GDM1 (cell line): ENCODE measurements around the gene LRRFIP2.
"Not testable (repeated sequence)": the region's sequence is repeated elsewhere in the genome, so short reads cannot be mapped to it uniquely, and the experiment has no call there.

Source experiments
- DNase-seq: peaks from one replicate; lab custom pipeline; 2025; lab: John Stamatoyannopoulos, UW

The LRRFIP2 gene

DNA sequence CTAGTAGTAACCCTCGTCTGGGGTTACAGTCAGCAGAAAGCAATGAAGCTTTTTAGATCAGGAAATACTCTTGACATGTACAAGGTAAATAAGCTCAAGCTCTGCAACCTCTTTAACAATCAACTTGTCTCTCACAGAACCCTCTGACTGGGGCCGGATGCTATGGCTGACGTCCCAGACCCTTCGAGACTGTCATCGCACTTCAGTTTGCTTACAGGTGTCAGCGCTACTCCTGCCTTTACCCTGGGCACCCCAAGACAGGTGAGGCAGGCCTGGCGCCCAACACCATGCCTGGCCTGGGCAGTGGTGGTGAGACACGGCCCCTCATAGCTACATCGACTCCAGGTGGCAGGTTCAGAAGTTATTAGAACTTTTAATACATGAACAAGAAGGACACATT lies 30.6 kb downstream of the LRRFIP2 start:
- no peak for DNase-seq

DNA sequence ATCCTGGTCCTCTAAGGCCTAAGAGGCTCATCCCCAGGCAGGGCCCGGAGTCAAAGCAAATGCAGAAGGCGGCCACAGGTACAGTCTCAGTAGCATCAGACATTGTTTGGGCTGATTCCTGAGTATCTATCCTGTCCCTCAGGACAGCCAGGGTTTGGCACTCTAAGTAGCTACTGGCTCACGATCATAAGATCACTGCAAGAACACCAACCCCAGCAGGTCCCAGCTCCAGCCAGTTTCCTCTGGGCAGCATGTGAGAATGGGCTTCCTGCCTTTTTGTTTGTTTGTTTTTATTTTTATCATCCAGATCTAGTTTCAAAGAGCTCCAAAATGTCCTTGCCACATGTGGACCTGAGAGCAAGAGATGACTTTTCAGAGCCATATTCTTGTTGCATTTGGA lies 32.7 kb downstream of the LRRFIP2 start:
- no peak for DNase-seq

DNA sequence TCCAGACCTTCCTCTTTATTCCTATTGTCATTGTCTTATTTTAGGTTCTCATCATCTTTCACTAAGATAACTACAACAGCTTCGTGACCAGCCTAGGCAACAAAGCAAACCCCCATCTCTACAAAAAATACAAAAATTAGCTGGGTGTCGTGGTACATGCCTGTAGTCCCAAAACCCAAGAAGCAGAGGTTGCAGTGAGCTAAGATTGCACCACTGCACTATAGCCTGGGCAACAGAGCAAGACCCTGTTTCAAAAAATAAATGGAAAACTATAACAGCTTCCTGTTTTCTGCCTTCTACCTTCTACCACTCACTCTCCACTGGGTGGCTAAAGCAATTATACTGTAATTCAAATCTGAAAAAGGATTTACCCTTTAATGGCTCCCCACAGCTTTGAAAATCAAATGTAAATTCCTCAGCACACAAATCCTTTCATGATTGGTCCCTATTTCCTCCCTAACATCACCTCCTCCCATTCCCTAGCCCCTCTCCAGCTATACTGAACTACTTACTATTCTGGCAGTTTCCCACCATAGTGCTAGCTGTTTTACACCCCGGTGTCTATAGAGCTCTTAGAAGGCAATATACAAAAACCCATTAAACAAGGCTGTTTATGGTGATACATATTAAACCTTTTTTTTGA lies 33.4 kb downstream of the LRRFIP2 start:
- no peak for DNase-seq

DNA sequence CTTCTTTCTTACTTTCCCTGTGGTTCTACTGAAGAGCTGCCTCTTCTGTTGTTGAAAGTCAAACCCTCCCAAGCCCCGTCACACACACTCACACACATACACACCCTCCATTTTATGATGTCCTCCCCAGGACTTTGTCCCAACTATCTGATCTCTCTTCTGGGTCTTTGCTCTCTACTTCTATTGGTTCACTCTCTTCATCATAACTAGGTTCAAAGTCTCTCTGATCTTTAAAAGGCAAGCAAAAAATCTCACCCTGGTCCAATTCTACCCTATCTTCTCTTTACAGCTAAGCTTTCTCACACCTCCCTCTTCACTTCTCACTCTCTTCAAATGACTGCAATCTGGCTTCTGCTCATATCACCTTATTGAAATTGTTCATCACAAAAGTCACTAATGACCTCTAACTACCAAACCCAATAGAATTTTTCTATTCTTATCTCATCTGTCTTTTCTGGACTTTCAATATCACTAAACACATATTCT lies 34.8 kb downstream of the LRRFIP2 start:
- DNase-seq = no peak

DNA sequence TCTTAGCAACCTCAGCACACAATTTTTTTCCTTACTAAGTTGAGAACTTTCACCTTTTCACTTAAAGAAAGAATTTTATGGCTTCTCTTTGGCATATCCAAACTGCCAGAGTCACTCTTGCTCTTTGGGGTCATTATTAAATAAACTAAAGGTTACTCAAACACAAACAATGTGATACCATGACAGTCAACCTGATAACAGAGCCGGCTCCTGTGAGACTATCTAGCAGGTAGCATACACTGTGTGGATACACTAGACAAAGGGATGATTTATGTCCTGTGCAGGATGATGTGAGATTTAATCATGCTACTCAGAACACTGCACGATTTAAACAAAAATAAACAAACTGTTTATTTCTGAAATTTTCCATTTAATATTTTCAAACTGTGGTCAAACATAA lies 35.6 kb downstream of the LRRFIP2 start:
- DNase-seq = no peak

DNA sequence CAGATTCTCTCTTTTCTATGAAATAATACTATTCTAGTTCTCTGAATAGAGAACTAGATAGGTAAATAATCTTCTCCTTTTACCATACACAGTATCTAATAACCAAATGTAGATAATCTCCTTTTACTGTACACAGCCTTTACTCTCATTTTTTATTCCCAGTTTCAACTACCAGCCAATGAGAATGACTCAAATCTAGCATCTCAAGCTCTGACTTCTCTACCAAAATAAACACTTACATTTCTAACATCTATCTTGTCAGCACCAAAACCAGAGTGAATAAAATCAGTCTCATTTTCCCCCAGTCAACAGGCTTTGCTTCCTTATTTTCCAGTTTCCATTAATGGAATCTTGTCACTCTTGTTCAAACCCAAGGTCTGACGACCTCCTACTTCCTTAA lies 36.9 kb downstream of the LRRFIP2 start:
- no peak for DNase-seq

DNA sequence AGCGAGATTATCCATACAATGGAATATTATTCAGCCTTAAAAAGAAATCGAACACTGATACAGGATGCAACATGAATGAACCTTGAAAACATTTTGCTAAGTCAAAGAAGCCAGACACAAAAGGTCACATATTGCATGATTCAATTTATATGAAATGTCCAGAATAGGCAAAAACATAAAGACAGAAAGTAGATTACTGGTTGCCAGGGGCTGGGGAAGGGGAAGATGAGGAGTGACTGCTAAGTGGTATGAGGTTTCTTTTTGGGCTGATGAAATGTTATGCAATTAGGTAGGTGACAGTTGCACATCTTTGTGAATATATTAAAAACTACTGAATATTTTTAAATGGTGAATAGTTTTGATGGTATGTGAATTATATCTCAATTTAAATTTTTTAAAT lies 38.3 kb downstream of the LRRFIP2 start:
- DNase-seq = no peak

DNA sequence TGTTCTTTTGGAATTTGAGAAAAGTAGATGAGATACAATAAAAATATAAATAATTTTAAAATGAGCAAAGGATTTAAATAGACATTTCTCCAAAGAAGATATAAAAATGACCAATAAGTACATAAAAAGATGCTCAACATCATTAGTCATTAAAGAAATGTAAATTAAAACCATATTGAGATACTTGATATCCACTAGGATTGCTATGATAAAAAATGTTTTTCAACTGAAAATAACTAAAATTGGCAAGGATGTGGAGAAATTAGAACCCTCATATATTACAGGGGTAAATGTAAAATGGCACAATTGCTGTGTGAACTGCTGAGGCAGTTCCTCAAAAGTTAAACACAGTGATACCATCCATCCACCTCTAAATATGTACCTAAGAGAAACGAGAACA lies 38.8 kb downstream of the LRRFIP2 start:
- no peak for DNase-seq

DNA sequence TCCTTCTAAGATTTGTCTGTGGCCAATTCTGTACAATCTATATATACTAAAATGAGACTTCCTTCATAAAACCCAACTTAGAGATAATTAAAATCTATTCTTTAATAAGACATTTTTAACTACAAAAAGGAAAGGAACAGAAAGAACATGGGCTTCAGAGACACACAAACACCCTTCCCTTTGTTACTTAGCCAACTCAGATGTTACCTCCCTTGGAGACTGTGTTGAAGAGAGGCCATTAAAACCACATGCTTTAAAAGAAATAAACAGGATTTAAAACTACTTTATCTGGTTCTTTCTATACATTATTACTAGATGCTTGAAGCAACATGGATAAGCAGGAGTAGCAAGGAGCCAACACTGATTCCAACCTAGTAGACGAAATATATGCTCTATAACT lies 42.0 kb downstream of the LRRFIP2 start:
- no peak for DNase-seq

DNA sequence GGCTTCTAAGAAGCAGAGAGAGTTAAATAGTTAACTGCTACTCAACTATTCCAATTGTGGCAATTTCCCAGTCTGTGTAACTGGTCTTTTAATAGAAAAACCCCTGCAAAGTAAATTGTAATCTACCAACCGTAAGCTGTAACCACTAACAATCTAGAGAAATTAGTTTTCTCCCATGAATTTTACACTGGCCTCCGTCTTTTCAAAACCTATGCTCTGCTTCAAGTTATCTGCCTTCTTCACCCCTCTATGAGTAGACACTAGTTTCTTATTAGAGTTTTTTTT lies 42.6 kb downstream of the LRRFIP2 start:
- DNase-seq = no peak

DNA sequence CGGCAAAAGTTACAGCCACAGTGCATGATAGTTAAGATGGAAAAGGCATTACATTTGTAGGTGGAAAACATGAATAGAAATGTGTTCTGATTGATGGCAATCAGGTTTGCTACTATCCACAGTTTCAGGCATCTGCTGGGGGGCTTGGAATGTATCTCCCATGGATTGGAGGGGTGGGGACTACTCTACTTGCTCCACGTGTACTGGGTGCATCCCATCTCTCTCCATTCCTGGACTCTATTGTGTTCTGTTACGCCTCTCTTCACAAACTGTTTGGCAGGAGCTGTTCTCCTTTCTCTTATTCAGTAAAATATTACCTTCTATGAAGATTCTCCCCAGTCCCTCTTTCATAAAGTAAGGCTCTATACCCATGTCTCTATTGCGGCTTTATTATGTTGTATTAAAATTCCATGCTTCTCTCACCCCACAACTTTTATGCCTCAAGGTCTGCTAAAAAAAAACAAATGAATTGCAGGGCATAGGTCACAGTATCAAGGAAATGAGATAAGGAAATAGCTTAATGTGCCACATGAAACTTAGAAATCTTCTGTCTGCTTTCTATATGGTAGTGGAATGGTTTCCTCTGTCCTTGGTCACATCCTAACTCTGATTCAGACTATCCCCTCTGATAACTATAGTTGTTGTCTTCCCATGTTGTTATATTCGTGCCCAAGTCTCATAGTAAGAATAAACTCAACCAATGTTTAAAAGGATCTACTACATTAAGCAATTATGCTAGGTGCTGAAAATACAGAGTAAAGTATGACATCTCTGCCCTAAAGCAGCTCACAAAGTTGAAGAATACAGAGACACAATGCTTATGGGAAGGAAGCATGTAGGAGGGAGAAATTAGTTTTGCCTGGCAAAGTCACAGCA lies 43.2 kb downstream of the LRRFIP2 start:
- DNase-seq = no peak

DNA sequence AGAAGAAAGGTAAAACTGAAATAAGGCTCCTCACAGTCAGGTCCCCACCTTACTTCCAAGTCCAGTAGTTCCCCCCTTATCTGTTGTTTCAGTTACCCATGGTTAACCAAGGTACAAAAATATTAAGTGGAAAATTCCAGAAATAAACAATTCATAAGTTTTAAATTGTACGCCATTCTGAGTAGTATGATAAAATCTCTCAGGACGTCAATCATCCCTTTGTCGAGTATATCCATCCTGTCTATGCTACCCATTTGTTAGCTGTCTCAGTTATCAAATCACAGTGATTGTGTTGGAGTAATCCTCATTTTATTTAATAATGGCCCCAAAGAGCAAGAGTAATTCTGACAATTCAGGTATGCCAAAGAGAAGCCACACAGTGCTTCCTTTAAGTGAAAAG lies 43.9 kb downstream of the LRRFIP2 start:
- no peak for DNase-seq

DNA sequence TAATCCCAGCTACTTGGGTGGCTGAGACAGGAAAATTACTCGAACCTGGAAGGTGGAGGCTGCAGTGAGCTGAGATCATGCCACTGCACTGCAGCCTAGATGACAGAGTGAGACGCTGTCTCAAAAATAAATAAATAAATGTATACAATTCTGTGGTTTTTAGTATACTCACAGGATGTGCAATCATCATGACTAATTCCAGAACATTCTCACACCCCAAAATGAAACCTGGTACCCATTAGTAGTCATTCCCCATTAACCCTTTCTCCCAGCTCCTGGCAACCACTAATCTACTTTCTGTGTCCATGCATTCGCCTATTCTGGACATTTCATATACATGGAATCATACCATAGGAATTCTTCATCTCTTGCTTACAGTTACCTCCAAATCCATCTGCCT lies 44.5 kb downstream of the LRRFIP2 start:
- no peak for DNase-seq

DNA sequence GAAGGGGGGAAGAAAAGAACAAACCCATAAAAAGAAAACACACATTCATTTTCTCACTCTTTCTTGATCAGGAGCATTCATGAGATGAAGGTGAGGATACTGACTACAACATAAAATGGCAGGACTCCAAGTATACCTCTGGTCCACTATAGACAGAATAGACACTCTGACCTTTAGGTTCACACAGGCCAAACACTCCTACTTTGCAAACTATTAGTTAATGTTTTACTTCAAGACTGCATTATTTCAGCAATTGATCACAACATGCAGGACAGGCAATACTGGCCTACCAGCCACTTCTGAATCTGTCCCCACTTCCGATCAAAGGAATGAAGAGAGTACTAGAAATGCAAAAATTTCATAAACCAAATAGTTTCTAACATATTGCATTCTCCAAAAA lies 47.0 kb downstream of the LRRFIP2 start:
- DNase-seq = no peak

DNA sequence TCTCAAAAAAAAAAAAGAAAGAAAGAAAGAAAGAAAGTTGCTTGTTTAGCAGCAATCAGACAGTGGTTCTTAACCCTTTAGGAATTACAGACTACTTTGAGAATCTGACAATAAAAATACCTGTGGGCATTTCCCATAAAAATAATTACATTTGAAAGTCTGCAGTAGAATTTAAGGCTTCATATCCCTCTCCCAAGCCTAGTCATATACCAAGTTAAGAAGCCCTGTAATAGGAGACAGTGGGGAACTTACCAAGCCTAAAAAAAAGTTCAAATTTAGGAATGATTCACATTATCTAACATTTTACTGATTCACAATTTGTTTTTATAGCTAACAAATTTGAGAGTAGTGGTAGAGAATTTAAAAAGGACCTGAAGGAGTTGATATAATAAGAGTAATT lies 47.5 kb downstream of the LRRFIP2 start:
- DNase-seq = no peak

DNA sequence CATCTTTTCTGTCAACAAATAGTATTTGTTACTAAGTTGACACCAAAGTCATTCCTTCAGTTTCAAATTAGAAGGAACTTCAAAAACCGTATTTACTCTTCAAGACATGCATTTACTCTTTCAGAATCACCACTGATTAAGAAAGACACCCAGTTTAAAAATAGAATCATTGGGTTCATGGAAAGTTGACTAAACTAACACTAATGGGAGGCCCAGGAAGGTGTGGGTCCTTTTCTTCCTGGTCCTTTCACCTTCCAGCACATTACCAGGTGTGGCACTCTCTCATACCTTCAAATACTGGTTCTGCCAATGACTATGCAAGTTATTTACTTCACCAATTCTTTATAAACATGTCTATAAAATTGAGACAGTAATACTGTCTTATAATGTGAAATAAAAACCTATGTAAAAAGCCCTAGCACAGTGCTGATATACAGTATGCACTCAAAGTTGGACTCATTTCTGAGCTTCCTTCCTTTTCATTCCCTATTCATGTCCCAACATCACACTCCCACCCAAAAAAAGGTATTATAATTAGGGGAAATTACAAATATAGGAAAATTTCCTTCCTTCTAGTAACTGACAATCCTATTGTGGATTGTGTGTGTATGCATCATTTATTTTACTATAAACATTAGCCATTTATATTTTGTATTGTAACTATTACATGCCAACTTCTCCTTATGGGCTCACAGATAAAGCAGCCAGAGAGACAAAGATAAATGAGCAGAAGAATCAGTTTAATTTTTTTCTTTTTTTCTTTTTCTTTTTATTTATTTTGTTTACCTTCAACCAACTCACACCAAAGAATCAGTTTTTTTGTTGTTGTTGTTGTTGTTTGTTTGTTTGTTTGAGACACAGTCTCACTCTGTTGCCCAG lies 48.9 kb downstream of the LRRFIP2 start:
- DNase-seq = no peak

DNA sequence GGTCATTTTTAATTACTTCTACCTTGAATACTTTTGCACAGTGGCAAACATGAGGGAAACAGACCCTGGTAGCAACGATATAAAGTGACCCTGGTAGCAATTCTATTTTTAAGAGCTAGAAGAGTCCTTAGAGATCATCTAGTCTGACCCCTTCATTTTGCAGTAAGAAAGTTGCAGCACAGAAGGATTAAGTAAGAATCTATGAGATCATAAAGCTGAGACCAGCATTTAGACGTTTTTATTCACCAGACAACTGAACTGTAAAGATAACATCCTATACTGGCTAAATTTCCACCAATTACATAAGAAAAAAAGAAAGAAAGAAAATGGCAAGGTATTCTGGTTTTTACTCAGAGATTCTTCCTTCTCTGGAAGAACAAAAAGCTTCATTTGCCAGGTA lies 49.9 kb downstream of the LRRFIP2 start:
- DNase-seq = no peak

DNA sequence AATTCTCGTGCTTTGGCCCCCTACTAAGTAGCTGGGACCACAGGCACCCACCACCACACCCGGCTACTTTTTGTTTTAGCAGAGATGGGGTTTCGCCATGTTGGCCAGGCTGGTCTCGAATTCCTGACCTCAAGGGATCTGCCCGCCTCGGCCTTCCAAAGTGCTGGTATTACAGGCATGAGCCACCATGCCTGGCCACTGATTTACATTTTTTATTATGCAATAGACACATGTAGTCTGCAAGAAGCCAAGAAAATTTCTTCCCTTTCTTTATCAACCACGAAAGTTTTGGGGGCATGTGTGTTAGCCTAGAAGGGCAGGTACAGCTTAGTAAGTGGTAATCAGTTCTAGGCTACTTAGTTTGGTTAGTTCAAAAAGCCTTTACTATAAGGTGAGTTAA lies 51.1 kb downstream of the LRRFIP2 start:
- no peak for DNase-seq

DNA sequence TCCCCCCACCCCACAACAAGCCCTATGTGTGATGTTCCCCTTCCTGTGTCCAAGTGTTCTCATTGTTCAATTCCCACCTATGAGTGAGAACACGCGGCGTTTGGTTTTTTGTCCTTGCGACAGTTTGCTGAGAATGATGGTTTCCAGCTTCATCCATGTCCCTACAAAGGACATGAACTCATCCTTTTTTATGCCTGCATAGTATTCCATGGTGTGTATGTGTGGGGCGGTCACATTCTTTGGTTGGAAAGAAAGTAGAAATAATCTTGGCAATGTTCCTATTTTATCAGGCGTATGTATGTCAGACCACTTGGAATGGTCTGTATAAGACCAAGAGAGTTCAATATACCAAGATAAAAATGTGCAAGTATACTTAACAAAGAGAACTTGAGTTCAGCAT lies 52.3 kb downstream of the LRRFIP2 start:
- not testable (repeated sequence) for DNase-seq

DNA sequence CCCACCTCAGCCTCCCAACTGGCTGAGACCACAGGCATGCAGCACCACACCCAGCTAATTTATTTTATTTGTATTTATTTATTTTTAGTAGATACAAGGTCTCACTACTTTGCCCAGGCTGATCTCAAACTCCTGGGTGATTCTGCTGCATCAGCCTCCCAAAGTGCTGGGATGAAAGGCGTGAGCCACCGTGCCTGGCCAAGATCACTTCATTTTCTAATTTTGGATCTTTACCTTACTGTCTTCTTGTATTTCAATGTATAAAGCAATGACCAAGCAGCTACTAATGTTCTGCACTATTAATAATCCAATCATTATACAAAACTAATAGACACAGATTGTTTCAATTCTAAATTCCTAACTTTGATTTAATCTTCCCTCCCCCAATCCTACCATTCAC lies 56.2 kb downstream of the LRRFIP2 start:
- no peak for DNase-seq

DNA sequence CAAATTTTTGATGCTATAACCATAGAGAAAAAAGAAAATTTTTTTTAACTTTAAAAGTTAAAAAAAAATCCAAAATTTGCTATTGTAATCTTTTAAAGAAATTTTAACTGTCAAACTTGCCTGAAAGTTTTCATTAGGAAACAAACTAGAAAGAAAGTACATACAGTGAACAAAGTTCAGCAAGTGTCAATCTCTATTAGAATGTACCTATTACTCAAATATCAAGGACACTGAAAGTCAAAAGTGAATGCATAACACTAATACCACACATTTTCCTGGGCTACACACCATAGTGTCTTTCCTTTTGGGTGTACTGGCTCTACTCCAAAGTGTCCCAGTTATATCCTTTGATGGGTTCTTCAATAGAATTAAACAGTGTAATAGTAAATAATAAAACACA lies 56.8 kb downstream of the LRRFIP2 start:
- no peak for DNase-seq

DNA sequence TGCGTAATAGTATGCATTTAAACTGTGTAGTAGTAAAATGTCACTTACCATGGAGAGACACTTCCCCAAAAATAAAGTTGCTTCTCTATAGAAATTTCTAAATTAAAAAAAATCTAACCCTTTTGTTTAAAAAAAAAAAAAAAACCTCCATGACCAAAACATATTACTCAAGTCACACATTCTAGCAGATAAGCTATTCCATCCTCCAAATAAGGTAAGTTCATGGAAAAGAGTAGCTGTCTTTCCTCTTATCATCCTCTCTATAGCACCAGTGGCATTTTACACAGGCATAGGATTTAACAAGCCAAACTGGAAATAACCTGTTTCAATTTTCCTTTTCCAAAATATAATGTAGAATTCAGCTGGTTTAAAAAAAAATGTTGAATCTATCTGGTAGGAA lies 57.4 kb downstream of the LRRFIP2 start:
- no peak for DNase-seq

DNA sequence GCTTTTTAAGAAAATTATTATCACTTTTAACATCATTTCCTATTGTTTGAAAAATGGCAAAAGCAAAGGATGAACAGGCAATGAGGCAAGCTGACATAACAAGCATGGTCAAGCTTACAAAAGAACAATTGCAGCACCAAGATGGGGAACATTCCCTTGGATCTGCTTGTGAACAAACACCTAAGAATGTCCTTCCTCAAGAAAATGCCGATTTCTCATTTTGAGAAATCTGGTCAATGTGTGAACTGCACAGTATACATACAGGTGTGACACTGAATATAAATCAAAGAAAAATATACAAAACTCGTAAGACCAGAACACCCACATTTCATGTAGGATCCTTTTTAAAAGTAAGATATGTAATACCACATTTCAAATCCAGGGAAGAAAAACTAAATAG lies 58.9 kb downstream of the LRRFIP2 start:
- DNase-seq = no peak
